HG03139 (cell line): ENCODE results near the gene TSPAN15.
"Not testable (repeated sequence)": the region's sequence is repeated elsewhere in the genome, so short reads cannot be mapped to it uniquely, and the experiment has no call there.

Experiments used
- ATAC-seq: cut with Tn5 transposase; IDR thresholded peaks from one replicate; pipeline ENCODE4 v1.9.1; 2021; ENCODE audit not compliant: unreplicated experiment

Gene TSPAN15

DNA sequence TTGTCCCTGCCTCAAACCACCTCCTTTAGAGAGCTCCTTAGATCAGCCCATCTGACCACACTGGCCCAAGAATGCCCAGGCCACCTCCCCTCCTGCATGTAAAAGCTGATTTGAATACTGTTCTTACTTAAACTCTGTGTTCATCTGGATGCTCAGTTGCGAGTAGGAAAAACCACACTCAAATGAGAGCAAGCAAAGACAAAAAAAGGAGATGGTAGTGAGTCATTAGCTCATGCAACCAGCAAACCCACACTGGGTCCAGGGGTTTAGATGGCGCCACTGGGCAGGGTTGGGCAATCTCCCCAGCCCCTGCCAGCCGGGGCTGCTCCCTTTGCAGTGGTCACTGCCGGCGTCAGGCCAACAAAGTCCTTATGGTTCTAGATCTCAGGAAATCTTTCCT is 32.7 kb downstream of the TSPAN15 start:
- no peak for ATAC-seq

DNA sequence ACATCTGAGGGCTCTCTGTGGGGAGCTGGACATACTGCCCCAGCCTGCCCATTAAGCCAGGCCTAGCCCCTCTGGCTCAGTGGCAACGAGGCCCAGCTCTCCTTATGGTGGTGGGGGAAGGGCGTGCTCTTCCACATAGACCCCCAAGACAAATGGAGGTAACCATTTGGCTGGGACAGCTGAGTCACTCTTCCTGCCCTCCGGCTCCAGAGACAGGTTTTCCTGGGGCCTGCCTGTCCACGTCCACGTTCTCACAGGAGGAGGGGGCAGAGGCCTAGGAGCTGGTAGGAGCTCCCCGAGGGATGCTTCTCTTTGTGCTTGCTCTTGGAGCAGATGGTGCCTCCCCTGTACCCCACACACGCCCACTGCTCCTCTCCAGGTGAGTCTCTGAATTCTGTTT is 33.5 kb downstream of the TSPAN15 start:
- ATAC-seq, result no peak

DNA sequence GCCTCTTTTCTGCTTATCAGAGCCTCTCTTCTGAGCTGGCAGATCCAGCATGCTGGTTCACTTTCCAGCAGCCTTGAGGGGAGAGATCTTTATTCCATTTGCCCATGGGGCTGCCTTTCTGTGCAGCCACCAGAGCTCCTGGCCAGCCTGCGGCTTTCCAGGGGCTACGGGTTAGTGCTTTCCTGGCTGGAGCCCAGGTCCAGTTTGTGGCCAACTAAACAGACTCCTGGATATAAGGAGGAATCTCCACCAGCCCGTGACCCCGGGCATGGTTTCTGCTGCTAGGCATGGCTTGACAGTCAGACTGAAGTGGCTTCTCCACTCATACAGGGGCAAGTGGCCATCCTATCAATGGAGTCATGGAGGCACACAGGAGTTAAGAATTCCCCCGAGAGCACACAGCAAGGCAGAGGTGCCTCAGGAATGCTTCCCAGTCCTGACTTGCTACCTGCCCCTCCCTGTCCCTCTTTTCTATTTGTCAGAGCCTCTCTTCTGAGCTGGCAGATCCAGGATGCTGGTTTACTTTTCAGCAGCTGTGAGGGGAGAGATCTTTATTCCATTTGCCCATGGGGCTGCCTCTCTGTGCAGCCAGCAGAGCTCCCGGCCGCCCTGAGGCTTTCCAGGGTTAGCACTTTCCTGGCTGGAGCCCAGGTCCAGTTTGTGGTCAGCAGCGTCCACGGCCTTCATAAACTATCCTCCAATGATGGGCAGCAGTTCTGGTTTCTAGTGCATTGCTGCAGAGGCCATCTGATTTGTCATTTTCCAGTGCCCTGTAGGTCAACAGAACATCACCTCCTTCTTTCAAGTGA is 35.9 kb downstream of the TSPAN15 start:
- no peak for ATAC-seq

DNA sequence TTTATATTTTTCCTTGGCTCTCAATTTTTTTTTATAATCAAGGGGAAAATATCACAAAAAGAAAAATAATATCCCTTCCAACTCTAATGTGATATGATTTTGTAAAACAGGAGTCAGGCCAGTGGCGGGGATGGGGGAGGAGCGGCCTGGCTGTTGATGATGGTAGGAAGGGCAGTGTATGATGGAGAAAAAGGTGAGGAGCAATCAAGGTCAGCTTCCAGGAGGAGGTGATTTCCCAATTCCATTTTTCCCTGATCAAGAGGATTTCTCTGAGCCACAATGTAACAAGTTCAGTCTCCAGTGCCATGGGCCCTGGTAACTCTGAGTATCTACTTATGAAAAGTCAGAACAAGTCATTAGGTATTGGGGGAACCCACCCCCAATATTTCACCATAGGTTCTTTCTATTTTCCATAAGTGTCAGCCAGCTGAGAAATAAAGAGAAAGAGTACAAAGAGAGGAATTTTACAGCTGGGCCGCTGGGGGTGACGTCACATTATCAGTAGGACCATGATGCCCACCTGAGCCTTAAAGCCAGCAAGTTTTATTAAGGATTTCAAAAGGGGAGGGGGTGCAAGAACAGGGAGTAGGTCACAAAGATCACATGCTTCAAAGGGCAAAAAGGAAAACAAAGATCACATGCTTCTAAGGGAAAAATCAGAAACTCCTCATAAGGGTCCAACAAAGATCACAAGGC is 37.0 kb downstream of the TSPAN15 start:
- not testable (repeated sequence) for ATAC-seq

DNA sequence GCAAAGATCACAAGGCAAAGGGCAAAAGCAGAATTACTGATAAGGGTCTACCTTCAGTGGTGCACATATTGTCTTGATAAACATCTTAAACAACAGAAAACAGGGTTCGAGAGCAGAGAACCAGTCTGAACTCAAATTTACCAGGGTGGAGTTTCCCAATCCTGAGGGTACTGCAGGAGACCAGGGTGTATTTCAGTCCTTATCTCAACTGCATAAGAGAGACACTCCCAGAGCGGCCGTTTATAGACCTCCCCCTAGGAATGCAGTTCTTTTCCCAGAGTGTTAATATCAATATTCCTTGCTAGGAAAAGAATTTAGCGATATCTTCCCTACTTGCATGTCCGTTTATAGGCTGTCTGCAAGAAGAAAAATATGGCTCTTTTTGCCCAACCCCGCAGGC is 37.6 kb downstream of the TSPAN15 start:
- not testable (repeated sequence) for ATAC-seq

DNA sequence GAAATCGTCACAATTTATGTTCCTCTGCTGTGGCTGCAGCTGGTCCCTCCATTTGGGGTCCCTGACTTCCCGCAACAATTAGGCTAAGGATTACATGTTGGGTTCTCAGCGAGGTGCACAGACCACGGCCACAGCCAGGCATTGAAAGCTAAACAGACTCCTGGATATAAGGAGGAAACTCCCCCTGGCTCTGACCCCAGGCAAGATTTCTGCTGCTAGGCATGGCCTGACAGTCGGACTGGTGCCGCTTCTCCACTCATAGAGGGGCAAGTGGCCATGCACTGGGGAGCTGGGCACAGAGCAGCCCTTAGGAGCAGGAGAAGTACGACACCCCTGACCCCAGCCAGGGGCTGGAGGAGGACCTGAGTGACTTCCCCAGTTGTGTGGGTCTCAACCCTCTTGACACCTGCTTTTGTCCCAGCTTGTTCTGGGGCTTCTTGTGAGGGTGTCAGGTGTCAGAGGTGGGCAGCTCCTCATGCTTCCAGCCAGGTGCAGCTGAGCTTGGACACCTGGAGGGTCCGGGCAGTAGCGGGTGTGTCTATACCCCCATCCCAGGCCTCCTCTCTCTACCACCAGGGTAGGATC is 38.3 kb downstream of the TSPAN15 start:
- no peak for ATAC-seq

DNA sequence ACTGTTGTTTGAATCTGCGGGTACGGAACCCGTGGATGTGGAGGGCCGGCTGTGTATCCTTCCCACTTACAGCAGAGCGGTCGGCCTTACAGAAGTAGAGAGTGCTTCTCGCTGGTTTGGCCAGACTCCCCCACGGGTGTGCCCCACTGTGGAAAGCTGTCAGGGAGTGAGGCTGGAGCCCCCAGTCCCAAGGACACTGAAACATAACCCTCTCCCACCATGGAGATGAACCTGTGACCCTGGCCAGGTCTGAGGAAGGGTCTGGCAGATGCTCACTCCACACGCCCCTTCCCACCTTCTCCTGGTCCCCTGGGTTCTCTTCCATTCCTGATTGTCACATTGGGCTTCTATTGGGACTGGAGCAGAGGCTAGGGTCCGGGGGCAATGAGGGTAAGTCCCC is 39.6 kb downstream of the TSPAN15 start:
- ATAC-seq, result no peak

DNA sequence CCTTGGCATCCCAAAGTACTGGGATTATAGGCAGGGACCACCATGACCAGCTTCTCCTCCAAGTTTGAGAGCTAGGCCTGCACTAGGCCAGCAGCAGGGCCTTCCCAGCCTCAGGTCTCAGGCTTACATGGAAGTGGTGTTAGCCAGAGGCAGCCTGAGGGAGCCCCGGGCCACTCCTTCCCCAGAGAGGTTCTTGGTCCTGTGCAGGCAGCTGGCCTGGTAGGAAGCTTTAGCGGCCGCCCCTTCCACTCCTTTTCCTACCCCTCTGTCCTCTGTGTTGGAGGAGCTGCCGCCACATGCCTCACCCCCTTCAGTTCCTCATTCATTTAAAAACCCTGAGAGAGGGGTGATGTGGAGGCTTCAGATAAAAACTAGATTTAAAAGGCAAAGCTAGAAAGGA is 40.3 kb downstream of the TSPAN15 start:
- no peak for ATAC-seq

DNA sequence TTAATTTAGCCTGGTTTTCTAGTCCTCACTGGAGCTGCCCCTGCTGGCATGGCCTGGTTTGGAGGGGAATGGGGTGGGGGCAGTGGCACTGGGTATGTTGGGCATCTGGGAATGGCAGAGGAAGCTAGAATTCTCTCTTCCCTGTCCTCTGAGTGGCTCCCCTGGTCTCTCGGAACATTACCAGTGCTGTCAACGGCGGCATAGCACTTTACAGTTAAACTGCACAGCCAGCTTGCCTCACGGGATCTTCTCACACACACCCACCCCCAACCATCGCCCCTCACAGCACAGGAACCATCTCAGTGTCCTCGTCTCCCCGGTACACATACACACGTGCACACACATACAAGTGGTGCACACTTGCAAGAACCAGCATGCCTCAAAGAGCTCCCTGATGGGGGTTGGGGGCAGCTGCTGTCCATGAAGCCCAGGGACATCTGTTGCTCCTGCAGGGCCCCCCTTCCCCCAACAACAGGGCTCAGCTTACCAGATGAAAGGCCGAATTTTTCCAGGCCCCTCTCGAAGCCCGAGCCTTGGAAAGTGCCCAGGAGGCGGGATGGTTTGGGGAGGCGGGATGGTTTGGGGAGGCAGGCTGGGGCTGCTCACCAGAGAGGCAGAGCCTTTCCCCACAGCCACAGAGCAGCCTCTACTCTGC is 41.0 kb downstream of the TSPAN15 start:
- ATAC-seq, result no peak

DNA sequence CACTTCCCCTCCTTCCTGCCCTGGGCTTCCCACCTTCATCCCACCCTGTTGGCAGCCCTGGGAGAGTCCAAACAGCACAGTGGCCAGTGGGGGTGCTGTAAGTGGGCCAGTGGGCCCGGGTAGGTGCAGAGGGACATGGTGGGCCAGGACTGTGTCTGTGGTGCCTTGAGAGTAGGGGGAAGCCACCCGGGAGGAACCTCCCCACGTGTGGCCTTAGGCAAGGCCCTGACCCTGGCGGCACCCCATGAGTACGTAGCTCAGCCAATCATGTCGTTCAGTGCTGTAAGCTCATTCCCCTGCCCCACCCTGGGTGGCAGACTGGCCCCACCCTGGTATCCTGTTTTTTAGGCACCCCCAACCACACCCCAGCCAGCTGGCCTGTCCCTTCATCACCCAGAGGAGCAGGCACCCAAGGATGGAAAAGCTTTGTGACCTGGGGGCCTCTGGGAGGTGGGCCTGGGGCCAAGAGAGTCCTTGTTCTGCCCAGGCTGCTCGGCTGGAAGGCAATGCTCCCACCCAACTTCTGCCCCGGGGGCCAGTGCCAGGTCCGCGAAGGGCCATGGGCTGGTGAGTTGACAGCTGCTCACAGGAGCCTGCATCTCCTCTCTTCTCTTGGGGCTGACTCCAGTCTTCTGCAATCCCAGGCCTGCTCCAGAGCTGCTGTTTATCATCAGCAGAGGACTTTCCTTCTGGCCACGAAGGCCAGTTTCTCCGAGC is 41.6 kb downstream of the TSPAN15 start:
- no peak for ATAC-seq

DNA sequence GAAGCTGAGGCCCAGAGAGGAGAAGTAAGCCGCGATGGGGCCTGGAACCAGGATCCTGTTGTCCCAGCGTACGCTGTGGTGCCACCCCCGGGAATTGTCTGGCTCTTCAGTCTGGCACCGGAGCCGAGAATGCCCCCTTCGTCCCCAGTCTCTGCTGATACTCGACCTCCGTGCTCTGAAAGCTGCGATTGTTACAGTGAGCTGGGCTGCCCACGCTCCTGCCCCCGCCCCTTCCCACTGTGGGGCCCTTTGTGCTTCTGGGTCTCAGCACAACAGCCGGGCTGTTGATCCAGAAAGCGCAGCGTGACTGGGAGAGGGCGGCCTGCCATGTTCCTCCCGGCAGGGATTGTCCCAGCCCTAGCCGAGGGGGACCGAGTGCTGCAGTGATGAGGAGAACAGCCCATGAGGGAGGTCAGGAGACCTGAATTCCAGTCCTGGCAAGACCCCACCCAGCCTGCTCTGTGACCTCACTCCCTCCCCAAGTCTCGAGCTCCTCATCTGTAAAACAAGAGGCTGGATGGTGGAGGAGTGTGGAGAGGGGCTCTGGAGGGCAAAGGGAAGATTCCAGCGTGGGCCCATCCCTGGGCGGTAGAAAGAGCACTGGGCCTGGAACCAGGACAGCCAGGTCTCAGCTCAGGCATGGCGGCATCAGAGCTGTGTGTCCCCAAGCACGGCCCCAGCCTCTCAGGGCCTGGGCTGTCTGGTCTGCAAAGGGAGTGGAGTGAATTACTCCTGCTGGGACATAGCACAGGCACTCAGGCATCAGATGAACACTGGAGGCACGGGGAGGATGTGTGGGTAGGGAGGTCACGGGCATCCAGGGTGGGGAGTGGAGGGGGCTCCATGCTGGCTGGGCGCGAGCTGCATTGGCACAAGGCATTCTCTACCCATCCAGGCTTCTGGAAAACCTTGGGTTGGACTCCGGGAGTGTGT is 43.6 kb downstream of the TSPAN15 start:
- no peak for ATAC-seq

DNA sequence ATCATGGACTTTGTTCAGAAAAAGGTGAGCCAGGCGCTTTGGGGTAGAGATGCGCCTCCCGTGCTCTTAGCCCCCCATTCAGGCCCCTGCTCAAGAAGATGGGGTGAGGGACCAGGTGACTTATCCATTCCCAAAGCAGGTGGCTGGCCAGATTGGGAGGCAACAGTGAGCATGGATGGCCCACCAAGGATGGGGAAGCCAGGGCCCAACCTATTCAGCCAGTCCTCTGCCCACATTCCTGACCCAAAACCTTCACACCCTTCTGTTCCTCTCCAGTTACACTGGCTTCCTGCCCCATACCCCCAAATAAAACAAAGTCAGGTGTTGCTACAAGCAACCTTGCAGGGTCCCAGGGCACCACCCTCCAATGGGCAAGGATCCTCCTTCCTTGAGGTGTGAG is 44.4 kb downstream of the TSPAN15 start:
- no peak for ATAC-seq

DNA sequence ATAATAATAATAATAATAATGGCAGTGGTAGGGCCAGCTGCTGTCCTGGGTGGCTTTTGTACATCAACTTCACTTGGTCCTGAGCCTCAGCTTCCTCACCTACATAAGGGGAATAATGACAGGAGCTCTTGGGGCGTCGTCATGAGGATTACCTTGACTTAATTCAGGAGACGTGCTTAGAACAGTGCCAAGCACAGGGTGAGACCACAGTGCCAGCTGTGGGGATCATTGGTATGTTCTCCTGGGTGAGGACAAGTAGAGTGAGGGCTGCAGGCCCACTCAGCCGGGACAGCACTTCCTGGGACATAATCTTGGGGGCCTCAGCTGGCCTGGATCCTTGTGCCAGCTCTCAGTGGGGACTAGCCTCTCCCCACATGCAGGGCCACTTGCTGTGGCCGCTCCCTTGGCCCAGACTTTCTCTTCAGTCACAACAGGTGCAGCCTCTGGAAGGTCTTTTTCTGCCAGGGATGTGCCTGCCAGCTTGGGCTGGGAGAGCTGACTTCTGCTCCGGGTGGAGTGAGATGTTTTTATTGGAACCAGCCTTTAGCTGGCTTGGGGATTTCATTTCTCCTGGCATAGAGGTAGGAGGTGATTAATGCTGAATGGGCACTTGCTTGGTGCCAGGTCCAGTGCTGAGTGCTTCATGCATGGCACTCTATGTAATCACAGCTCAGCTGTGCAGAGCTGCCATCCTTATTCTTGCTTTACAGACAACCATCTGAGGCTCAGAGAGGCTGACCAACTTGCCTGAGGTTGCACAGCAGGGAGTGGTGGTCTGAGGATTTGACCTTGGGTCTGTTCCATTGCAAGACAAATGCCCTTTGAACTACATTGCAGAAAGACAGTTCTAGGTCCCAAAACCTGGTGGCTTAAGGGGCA is 45.3 kb downstream of the TSPAN15 start:
- ATAC-seq, result no peak

DNA sequence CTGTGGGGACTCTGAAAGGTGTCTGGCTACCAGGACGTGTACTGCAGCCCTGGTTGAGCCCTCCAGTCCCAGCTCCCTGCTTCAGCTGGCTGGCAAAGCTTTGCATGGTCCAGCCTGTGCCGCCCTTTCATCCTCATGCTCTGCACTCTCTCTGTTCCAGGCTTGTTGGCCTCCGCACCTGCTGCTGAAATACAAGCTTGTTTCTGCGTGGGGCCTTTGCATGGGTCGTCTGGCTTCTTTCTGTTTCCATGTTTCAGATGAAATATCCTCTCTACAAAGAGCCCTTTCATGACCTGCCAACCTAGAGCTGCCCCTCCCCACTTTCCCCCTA is 45.9 kb downstream of the TSPAN15 start:
- no peak for ATAC-seq

DNA sequence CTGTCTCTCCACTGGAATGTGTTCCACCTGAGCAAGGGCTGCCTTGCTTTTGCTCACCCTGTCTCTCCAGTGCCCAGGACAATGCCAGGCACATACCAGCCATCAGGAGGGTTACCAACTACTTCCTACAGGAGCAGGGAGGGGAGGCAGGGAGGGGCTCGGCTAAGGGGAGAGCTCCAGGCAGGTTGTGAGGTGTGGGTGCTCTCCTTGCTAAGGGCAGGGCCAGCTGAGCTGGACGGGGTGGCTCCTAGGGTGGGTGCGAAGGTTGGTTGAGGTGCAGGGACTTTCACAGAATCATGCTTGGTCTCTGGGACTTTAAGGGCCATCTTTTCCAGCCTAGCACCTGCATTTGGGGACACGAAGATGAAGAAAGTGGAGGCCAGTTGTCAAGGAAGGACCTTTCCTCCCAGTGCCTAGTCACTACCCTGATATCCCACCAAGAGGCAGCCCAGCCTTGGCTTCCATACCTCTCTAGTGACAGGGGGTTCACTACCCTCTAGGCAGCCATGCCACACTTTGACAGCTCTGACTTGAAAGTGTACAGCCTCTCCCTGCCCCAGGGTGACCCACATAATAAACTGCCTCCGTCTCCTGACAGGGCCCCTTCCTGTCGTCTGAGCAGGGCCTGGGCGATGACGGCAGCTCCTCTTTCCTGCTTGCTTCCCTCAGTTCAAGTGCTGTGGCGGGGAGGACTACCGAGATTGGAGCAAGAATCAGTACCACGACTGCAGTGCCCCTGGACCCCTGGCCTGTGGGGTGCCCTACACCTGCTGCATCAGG is 46.5 kb downstream of the TSPAN15 start:
- no peak for ATAC-seq

DNA sequence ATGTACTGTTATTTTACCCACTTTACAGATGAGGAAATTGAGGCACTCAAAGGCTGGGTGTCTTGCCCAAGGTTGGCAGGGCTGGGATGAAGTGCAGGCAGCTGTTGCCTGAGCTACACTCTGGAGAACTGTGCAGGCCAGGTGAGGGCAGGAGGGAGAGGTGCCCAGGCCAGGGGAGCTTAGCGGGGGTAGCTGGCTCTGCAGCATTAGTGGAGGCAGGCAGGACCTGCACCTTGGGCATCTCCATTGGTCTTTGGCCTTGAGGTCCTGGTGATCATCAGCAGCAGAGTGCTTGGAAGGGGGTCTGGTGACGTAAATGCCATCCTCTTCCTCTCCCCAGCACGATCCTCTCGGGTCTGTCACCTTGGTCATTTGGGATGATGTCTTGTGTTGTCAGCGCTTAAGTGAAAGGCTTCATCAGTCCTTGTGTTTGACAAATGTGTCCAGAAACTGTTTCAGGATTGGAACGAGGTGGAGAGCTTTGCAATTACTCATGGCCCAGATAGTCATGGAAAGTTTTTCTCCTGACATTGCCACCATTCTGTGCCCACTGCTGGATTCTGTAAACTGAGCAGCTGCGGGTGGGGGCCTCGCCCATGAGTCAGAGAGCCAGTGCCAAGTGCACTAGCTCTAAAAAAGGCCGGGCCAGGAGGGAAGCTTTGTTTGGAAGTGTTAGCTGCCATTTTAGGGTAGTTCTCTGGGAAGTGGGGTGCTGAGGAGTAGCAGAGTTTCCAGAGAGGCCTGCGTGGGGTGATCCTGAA is 47.6 kb downstream of the TSPAN15 start:
- ATAC-seq, result no peak
